ENCODE results near the gene TBC1D21. TPM values are rescaled to one million over a fixed set of nuclear protein-coding genes. Genes with fewer than 3 reads are reported as not detected.

Gene TBC1D21
- total RNA-seq, 4 donors from 2014 or later = not detected

GRCh38 chr15:73887481-73887880, 14.1 kb downstream of the TBC1D21 start:
- TF ChIP-seq CTCF (IDR thresholded peaks at IDR 0.05) = no peak
- no peak for TF ChIP-seq POLR2A (IDR thresholded peaks at IDR 0.05)
- Histone ChIP-seq H3K27ac (no peak overlapping the region), H3K27me3 (no peaks in the 10 kb centered on the region), H3K36me3 (no peaks in the 10 kb centered on the region), H3K9me3 (no peaks in the 10 kb centered on the region), H3K4me1 (no peaks in the 10 kb centered on the region), H3K4me3 (no peak overlapping the region)
- DNase-seq = no peak

- no peak overlapping the region for H3K27ac ChIP-seq
- no peak for DNase-seq
- no peaks in the 10 kb centered on the region for H3K27me3 ChIP-seq
- no peak overlapping the region for H3K4me3 ChIP-seq
- no peaks in the 10 kb centered on the region for H3K4me1 ChIP-seq
- no peaks in the 10 kb centered on the region for H3K9me3 ChIP-seq
- H3K36me3 ChIP-seq = no peaks in the 10 kb centered on the region
- TF ChIP-seq POLR2A (IDR thresholded peaks at IDR 0.05) (no peak), CTCF (IDR thresholded peaks at IDR 0.05) (no peak)
Observed at GRCh38 chr15:73888224-73889041, 15.1 kb downstream of the TBC1D21 start.

GRCh38 chr15:73889053-73889761, 15.8 kb downstream of the TBC1D21 start:
- H3K36me3 ChIP-seq = no peaks in the 10 kb centered on the region
- H3K27me3 ChIP-seq = no peaks in the 10 kb centered on the region
- H3K4me1 ChIP-seq = no peaks in the 10 kb centered on the region
- H3K27ac ChIP-seq = no peak overlapping the region
- no peak for DNase-seq
- H3K4me3 ChIP-seq = no peak overlapping the region
- no peak for TF ChIP-seq POLR2A (IDR thresholded peaks at IDR 0.05)
- TF ChIP-seq CTCF (IDR thresholded peaks at IDR 0.05) = no peak
- no peaks in the 10 kb centered on the region for H3K9me3 ChIP-seq

- Histone ChIP-seq H3K27ac (no peak overlapping the region), H3K27me3 (no peaks in the 10 kb centered on the region), H3K4me3 (no peak overlapping the region), H3K9me3 (no peaks in the 10 kb centered on the region), H3K4me1 (no peaks in the 10 kb centered on the region), H3K36me3 (no peaks in the 10 kb centered on the region)
- TF ChIP-seq CTCF (IDR thresholded peaks at IDR 0.05) (no peak), POLR2A (IDR thresholded peaks at IDR 0.05) (no peak)
- no peak for DNase-seq
Observed at GRCh38 chr15:73889762-73890124, 16.4 kb downstream of the TBC1D21 start.

GRCh38 chr15:73891328-73892315, 18.3 kb downstream of the TBC1D21 start:
- TF ChIP-seq CTCF (IDR thresholded peaks at IDR 0.05) = no peak
- no peak for TF ChIP-seq POLR2A (IDR thresholded peaks at IDR 0.05)
- Histone ChIP-seq H3K4me1 (no peaks in the 10 kb centered on the region), H3K27me3 (no peaks in the 10 kb centered on the region), H3K27ac (no peak overlapping the region), H3K4me3 (no peak overlapping the region), H3K36me3 (no peaks in the 10 kb centered on the region), H3K9me3 (no peaks in the 10 kb centered on the region)
- no peak for DNase-seq
